ENCODE data around the gene TOPBP1.

DNA sequence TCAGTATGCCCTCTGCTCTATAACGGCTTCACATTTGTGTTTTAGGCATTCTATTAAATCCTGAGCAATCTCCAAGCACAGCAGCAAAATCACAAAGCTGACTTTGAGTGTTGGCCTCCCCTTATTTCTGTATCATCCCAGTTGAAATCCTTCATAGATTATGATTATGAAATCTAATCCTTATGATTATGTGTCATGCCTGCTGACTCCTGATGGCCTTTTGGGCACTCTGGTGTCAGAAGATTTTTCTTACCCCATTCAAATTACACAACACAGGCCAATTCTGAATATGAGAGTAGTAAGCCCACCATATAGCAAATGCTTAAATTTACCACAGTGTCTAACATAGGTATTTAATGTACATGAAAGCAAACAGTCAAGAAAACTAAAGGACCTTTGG lies 53.9 kb downstream of the TOPBP1 start:
- TF ChIP-seq POLR2AphosphoS5 (IDR thresholded peaks at IDR 0.05): no peak
- TF ChIP-seq POLR2A (IDR thresholded peaks at IDR 0.05): no peak
